ENCODE data around the gene PROSER2. TPM values are rescaled to one million over a fixed set of nuclear protein-coding genes. Genes with fewer than 3 reads are reported as not detected.

The PROSER2 gene
- total and polyA plus RNA-seq, 2 of the 13 experiments (the other 11 are each of a cell fraction or from before 2014, with no cell fraction given), result 6.9 to 7.7 TPM

DNA sequence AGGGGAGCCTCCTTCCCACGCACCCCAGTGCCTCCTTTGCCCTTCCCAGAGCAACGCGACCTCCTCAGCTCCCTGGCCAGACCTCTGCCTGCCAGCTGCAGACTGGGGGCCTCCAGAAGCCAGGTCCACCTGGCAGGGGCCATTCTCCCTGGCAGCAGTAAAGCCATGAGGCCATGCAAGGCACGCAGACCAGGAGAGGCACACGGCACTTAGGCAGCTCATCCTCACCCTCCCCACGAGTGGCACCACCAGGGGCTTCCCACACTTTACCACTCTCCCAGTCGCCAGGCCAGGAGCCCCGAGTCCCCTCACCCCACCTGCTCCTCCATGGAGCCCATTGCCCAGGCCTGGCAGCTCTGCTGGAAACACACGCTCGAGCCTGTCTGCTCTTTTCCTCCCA lies 85.4 kb downstream of the PROSER2 start:
- H3K27me3 ChIP-seq (ENCODE audit: control insufficient read depth in 1 of 2, insufficient read depth in 2 of 2, low read length in 2 of 2), result no peaks in the 10 kb centered on the region; a peak in 1 of 5 replicates
- DNase-seq (ENCODE audit: low spot score), result no peak
- H4K20me1 ChIP-seq (ENCODE audit: insufficient read depth, low read length), result no peaks in the 10 kb centered on the region
- FAIRE-seq, result no peak
- H3K4me2 ChIP-seq (ENCODE audit: low read depth, low read length), result 0 out of 2 replicates have a peak overlapping the region, but pooled peaks have one; percentile 18
- ChIA-PET POLR2A (no interaction called here), CTCF (ENCODE audit: low intra/inter-chr PET ratio, low total read pairs) (no interaction called here)
- H3K79me2 ChIP-seq (ENCODE audit: insufficient read depth, low read length), result no peaks in the 10 kb centered on the region
- WGBS (ENCODE audit: low lambda C conversion rate), result 73% methylated on average over 4 of the region's 10 CpGs
- no peak for ATAC-seq
- in situ Hi-C loops (cut with HindIII; ENCODE audit: extremely low pct_ligation_motif_present, low pct_unique_long_range_greater_than_20kb), result no loop called here
- H3K9ac ChIP-seq (ENCODE audit: insufficient read depth, low read depth, low read length), result no peak overlapping the region
- TF ChIP-seq, protein P1, sequence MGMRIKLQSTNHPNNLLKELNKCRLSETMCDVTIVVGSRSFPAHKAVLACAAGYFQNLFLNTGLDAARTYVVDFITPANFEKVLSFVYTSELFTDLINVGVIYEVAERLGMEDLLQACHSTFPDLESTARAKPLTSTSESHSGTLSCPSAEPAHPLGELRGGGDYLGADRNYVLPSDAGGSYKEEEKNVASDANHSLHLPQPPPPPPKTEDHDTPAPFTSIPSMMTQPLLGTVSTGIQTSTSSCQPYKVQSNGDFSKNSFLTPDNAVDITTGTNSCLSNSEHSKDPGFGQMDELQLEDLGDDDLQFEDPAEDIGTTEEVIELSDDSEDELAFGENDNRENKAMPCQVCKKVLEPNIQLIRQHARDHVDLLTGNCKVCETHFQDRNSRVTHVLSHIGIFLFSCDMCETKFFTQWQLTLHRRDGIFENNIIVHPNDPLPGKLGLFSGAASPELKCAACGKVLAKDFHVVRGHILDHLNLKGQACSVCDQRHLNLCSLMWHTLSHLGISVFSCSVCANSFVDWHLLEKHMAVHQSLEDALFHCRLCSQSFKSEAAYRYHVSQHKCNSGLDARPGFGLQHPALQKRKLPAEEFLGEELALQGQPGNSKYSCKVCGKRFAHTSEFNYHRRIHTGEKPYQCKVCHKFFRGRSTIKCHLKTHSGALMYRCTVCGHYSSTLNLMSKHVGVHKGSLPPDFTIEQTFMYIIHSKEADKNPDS (CRISPR knock-in tag; IDR thresholded peaks at IDR 0.05), result no peak
- TF ChIP-seq, protein P2, sequence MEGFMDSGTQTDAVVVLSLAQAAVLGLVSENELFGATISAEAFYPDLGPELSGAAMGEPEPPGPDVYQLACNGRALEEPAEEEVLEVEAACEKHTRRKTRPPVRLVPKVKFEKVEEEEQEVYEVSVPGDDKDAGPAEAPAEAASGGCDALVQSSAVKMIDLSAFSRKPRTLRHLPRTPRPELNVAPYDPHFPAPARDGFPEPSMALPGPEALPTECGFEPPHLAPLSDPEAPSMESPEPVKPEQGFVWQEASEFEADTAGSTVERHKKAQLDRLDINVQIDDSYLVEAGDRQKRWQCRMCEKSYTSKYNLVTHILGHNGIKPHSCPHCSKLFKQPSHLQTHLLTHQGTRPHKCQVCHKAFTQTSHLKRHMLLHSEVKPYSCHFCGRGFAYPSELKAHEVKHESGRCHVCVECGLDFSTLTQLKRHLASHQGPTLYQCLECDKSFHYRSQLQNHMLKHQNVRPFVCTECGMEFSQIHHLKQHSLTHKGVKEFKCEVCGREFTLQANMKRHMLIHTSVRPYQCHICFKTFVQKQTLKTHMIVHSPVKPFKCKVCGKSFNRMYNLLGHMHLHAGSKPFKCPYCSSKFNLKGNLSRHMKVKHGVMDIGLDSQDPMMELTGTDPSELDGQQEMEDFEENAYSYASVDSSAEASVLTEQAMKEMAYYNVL (CRISPR knock-in tag; IDR thresholded peaks at IDR 0.05; ENCODE audit: borderline replicate concordance), result no peak
- TF ChIP-seq, protein P3, sequence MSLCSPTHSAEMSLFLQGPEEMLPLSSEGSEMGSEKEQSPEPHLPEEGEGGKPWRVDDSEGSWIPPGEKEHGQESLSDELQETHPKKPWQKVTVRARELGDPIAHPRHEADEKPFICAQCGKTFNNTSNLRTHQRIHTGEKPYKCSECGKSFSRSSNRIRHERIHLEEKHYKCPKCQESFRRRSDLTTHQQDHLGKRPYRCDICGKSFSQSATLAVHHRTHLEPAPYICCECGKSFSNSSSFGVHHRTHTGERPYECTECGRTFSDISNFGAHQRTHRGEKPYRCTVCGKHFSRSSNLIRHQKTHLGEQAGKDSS (CRISPR knock-in tag; IDR thresholded peaks at IDR 0.05; ENCODE audit: borderline replicate concordance, low read depth), result no peak
- TF ChIP-seq MBD4 (IDR thresholded peaks at IDR 0.05; ENCODE audit: borderline replicate concordance, low read length), result no peak
- TF ChIP-seq, protein P4, sequence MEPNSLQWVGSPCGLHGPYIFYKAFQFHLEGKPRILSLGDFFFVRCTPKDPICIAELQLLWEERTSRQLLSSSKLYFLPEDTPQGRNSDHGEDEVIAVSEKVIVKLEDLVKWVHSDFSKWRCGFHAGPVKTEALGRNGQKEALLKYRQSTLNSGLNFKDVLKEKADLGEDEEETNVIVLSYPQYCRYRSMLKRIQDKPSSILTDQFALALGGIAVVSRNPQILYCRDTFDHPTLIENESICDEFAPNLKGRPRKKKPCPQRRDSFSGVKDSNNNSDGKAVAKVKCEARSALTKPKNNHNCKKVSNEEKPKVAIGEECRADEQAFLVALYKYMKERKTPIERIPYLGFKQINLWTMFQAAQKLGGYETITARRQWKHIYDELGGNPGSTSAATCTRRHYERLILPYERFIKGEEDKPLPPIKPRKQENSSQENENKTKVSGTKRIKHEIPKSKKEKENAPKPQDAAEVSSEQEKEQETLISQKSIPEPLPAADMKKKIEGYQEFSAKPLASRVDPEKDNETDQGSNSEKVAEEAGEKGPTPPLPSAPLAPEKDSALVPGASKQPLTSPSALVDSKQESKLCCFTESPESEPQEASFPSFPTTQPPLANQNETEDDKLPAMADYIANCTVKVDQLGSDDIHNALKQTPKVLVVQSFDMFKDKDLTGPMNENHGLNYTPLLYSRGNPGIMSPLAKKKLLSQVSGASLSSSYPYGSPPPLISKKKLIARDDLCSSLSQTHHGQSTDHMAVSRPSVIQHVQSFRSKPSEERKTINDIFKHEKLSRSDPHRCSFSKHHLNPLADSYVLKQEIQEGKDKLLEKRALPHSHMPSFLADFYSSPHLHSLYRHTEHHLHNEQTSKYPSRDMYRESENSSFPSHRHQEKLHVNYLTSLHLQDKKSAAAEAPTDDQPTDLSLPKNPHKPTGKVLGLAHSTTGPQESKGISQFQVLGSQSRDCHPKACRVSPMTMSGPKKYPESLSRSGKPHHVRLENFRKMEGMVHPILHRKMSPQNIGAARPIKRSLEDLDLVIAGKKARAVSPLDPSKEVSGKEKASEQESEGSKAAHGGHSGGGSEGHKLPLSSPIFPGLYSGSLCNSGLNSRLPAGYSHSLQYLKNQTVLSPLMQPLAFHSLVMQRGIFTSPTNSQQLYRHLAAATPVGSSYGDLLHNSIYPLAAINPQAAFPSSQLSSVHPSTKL (CRISPR knock-in tag; IDR thresholded peaks at IDR 0.05), result no peak
- TF ChIP-seq, protein P5, sequence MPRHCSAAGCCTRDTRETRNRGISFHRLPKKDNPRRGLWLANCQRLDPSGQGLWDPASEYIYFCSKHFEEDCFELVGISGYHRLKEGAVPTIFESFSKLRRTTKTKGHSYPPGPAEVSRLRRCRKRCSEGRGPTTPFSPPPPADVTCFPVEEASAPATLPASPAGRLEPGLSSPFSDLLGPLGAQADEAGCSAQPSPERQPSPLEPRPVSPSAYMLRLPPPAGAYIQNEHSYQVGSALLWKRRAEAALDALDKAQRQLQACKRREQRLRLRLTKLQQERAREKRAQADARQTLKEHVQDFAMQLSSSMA (CRISPR knock-in tag; IDR thresholded peaks at IDR 0.05), result no peak
- TF ChIP-seq ZNF614 (CRISPR knock-in tag; IDR thresholded peaks at IDR 0.05; ENCODE audit: borderline replicate concordance), result no peak
- TF ChIP-seq ZNF350 (CRISPR knock-in tag; IDR thresholded peaks at IDR 0.05; ENCODE audit: borderline replicate concordance, low read depth), result no peak
- no peak for TF ChIP-seq ZNF616 (CRISPR knock-in tag; IDR thresholded peaks at IDR 0.05; ENCODE audit: low read depth)
- no peak for TF ChIP-seq MYNN (CRISPR knock-in tag; IDR thresholded peaks at IDR 0.05; ENCODE audit: low read depth)
- TF ChIP-seq HNF4A (CRISPR knock-in tag; IDR thresholded peaks at IDR 0.05), result no peak
- no peak for TF ChIP-seq ZSCAN29 (CRISPR knock-in tag; conservative IDR thresholded peaks at IDR 0.05)
- intact Hi-C loops (cut with micrococcal nuclease; ENCODE audit: unreplicated experiment), result no loop called here
- H3K27ac ChIP-seq (ENCODE audit: extremely low read length, insufficient read depth, low read length), result no peak overlapping the region
- BruUV-seq (replicated peaks), result no TSS peak
- H2AFZ ChIP-seq (ENCODE audit: low read length), result no peak overlapping the region
- H3K4me1 ChIP-seq (ENCODE audit: insufficient read depth, low read length), result peaks cover 45% of the 10 kb centered on the region
- no peak overlapping the region for H3K4me3 ChIP-seq (replicated peaks in 1 of 3; ENCODE audit: insufficient read depth in 1 of 3, low read depth in 2 of 3, low read length in 3 of 3)
- H3K36me3 ChIP-seq (replicated peaks in 1 of 2; ENCODE audit: control insufficient read depth in 1 of 2, insufficient read depth in 2 of 2, low read length in 2 of 2), result no peaks in the 10 kb centered on the region
- H3K9me3 ChIP-seq (ENCODE audit: low read length), result no peaks in the 10 kb centered on the region

Measured in HepG2 (cell line).